Gastrocnemius medialis (tissue), 4 donors: ENCODE results near the gene SLC35C1.

Experiments
- CTCF ChIP-seq, 5 experiments: fragments of 450-650 bp in 3 of 5; fragments of 200-600 bp in 2 of 5; sonication (generic) in 2 of 5; IDR thresholded peaks in 4 of 5; conservative IDR thresholded peaks in 1 of 5; 1 replicate in 4 of 5; 2 replicates in 1 of 5; pipeline ENCODE4 v1.5.1; 2016 to 2019; ENCODE audit warnings: antibody characterized with exemption in 5 of 5, mild to moderate bottlenecking in 3 of 5, moderate library complexity in 3 of 5
- POLR2A ChIP-seq, 2 donors: fragments of 450-650 bp; IDR thresholded peaks; one replicate each; pipeline ENCODE4 v1.6.1; 2017; ENCODE audit warnings: antibody characterized with exemption in 2 of 2, mild to moderate bottlenecking in 2 of 2, moderate library complexity in 2 of 2

- TF ChIP-seq CTCF (IDR thresholded peaks at IDR 0.05 in 4 of 5, conservative IDR thresholded peaks at IDR 0.05 in 1 of 5), result no peak
- TF ChIP-seq POLR2A (IDR thresholded peaks at IDR 0.05), result no peak
Observed at GRCh38 chr11:45757672-45758071, 47.3 kb upstream of the SLC35C1 start.
